Caco-2 (cell line): ENCODE data around the gene SMYD1. TPM values are rescaled to one million over a fixed set of nuclear protein-coding genes. Genes with fewer than 3 reads are reported as not detected.

Experiments used
- BruUV-seq: library from RNA; stranded (reverse); fragments of 400-500 nt; replicated peaks from 2 replicates; lab custom pipeline; 2021; lab: Mats Ljungman, UMichigan
- CTCF ChIA-PET: fragments of 300-600 bp; sonication (Branson Sonifier 250); formaldehyde crosslinking; loops from one replicate; lab custom pipeline; 2022; ENCODE audit warnings: antibody characterized with exemption; lab: Charles Lee
- POLR2A ChIA-PET: fragments of 300-600 bp; sonication (Branson Sonifier 250); formaldehyde crosslinking; loops from one replicate; lab custom pipeline; 2022; ENCODE audit warnings: antibody characterized with exemption; lab: Charles Lee
- DNase-seq, 2 experiments: peaks; one replicate each; pipeline versions ENCODE4 v3.0.0 to v3.0.0-alpha.2; 2020 to 2022
- H3K27me3 ChIP-seq: replicated peaks from 2 replicates; pipeline ENCODE4 v1.6.0; 2011; ENCODE audit warnings: low read length; ENCODE audit not compliant: control insufficient read depth, insufficient read depth
- H3K36me3 ChIP-seq: 2 replicates; pipeline ENCODE4 v1.5.1; 2011; ENCODE audit warnings: low read length; ENCODE audit not compliant: control insufficient read depth, insufficient read depth
- H3K4me1 ChIP-seq: fragments of 250-450 bp; sonication (Bioruptor Pico); 2 replicates; pipeline ENCODE4 v1.5.1; 2020; ENCODE audit warnings: mild to moderate bottlenecking
- H3K4me3 ChIP-seq: 2 replicates; pipeline ENCODE4 v1.5.1; 2011; ENCODE audit warnings: low read depth, mild to moderate bottlenecking, control low read depth, low read length
- H3K9me3 ChIP-seq: fragments of 250-450 bp; sonication (Bioruptor Pico); 2 replicates; pipeline ENCODE4 v1.5.1; 2020; ENCODE audit warnings: mild to moderate bottlenecking, moderate library complexity
- H3K27ac Mint-ChIP-seq: one replicate; pipeline ENCODE4 v1.8.0; 2022; ENCODE audit warnings: mixed read lengths; ENCODE audit not compliant: unreplicated experiment
- H3K27me3 Mint-ChIP-seq: one replicate; pipeline ENCODE4 v1.8.0; 2022; ENCODE audit warnings: mixed read lengths; ENCODE audit not compliant: insufficient read depth, unreplicated experiment
- H3K36me3 Mint-ChIP-seq: one replicate; pipeline ENCODE4 v1.8.0; 2022; ENCODE audit warnings: mild to moderate bottlenecking, mixed read lengths; ENCODE audit not compliant: insufficient read depth, unreplicated experiment
- H3K4me1 Mint-ChIP-seq: one replicate; pipeline ENCODE4 v1.8.0; 2022; ENCODE audit warnings: low read depth, mixed read lengths; ENCODE audit not compliant: unreplicated experiment
- H3K4me3 Mint-ChIP-seq: one replicate; pipeline ENCODE4 v1.8.0; 2022; ENCODE audit warnings: mild to moderate bottlenecking, moderate library complexity, mixed read lengths; ENCODE audit not compliant: unreplicated experiment
- H3K9me3 Mint-ChIP-seq: one replicate; pipeline ENCODE4 v1.8.0; 2022; ENCODE audit warnings: mixed read lengths; ENCODE audit not compliant: unreplicated experiment
- CTCF ChIP-seq, 2 experiments: fragments of 200-600 bp in 1 of 2; IDR thresholded peaks; 1 replicate in 1 of 2; 2 replicates in 1 of 2; pipeline versions ENCODE4 v1.5.1 to v1.8.0; 2011 to 2022; ENCODE audit warnings: antibody characterized with exemption in 1 of 2, control low read depth in 1 of 2, inconsistent platforms in 1 of 2, low read depth in 1 of 2, low read length in 1 of 2, mild to moderate bottlenecking in 1 of 2, moderate library complexity in 1 of 2; ENCODE audit not compliant: insufficient read depth in 1 of 2, severe bottlenecking in 1 of 2, unreplicated experiment in 1 of 2
- intact Hi-C: fragments of 100-400 bp; cut with micrococcal nuclease; formaldehyde crosslinking; loops from one replicate; pipeline ENCODE4 v1.10.0; 2022; ENCODE audit not compliant: unreplicated experiment
- total RNA-seq: library from RNA; stranded (reverse); gene quantifications from 2 replicates; pipeline ENCODE4 v1.2.3, GENCODE V29; 2022

SMYD1 gene
- total RNA-seq, 1 experiment from 2014 or later = not detected

GRCh38 chr2:88139804-88140203 is 72.2 kb downstream of the SMYD1 start:
- no peak for DNase-seq
- POLR2A ChIA-PET = interaction anchor here (1.1 to 1.7 kb wide), 2 partner anchors 9 to 30 kb away, joined by 5 to 7 read pairs; partner anchors contain the start of gene THNSL2
- CTCF ChIA-PET = interaction anchor here (1.3 to 1.7 kb wide), 2 partner anchors 13 to 79 kb away, joined by 3 to 34 read pairs; no protein-coding TSS in a partner anchor
- Mint-ChIP-seq H3K27me3 (no peaks in the 10 kb centered on the region), H3K4me1 (peaks cover 23% of the 10 kb centered on the region), H3K27ac (peak overlapping the region; percentile 51), H3K9me3 (peaks cover 34% of the 10 kb centered on the region), H3K36me3 (no peaks in the 10 kb centered on the region), H3K4me3 (no peak overlapping the region)
- no peak for TF ChIP-seq CTCF (IDR thresholded peaks at IDR 0.05; ENCODE audit: insufficient read depth in 1 of 2, low read depth in 1 of 2, low read length in 1 of 2, severe bottlenecking in 1 of 2, unreplicated experiment in 1 of 2)
- BruUV-seq = TSS peak; percentile 86
- intact Hi-C loops = loop anchor here (1.0 kb wide), 2 partner anchors 12 to 15 kb away; partner anchors contain the start of gene FABP1
- Histone ChIP-seq H3K27me3 (no peaks in the 10 kb centered on the region), H3K4me1 (peaks cover 32% of the 10 kb centered on the region), H3K36me3 (no peaks in the 10 kb centered on the region), H3K9me3 (peaks cover 13% of the 10 kb centered on the region), H3K4me3 (no peak overlapping the region)

- no TSS peak for BruUV-seq
- H3K9me3 Mint-ChIP-seq = peaks cover 29% of the 10 kb centered on the region
- H3K27me3 ChIP-seq = no peaks in the 10 kb centered on the region
These were observed 74.3 kb downstream of the SMYD1 start for GRCh38 chr2:88141952-88142351.

GRCh38 chr2:88144271-88144670 is 76.6 kb downstream of the SMYD1 start:
- Histone ChIP-seq H3K27me3 (no peaks in the 10 kb centered on the region), H3K9me3 (peaks cover 24% of the 10 kb centered on the region), H3K4me3 (no peak overlapping the region), H3K36me3 (no peaks in the 10 kb centered on the region; the same call in 1 of the 2 replicates), H3K4me1 (peaks cover 41% of the 10 kb centered on the region)
- TF ChIP-seq CTCF (IDR thresholded peaks at IDR 0.05; ENCODE audit: insufficient read depth in 1 of 2, low read depth in 1 of 2, low read length in 1 of 2, severe bottlenecking in 1 of 2, unreplicated experiment in 1 of 2) = no peak
- DNase-seq = no peak
- Mint-ChIP-seq H3K9me3 (peaks cover 44% of the 10 kb centered on the region), H3K4me1 (peaks cover 27% of the 10 kb centered on the region), H3K4me3 (no peak overlapping the region), H3K36me3 (no peaks in the 10 kb centered on the region), H3K27me3 (no peaks in the 10 kb centered on the region), H3K27ac (no peak overlapping the region)
- intact Hi-C loops = no loop called here
- CTCF ChIA-PET = no interaction called here
- BruUV-seq = no TSS peak
- POLR2A ChIA-PET = no interaction called here

More at GRCh38 chr2:88141952-88142351, 74.3 kb downstream of the SMYD1 start:
- intact Hi-C loops = no loop called here
- Histone ChIP-seq H3K36me3 (no peaks in the 10 kb centered on the region), H3K4me3 (no peak overlapping the region), H3K9me3 (peaks cover 13% of the 10 kb centered on the region), H3K4me1 (peaks cover 54% of the 10 kb centered on the region)
- CTCF ChIA-PET = no interaction called here
- H3K4me3 Mint-ChIP-seq = no peak overlapping the region
- DNase-seq = no peak
- no peaks in the 10 kb centered on the region for H3K36me3 Mint-ChIP-seq
- POLR2A ChIA-PET = no interaction called here
- H3K27me3 Mint-ChIP-seq = no peaks in the 10 kb centered on the region
- no peak for TF ChIP-seq CTCF (IDR thresholded peaks at IDR 0.05; ENCODE audit: insufficient read depth in 1 of 2, low read depth in 1 of 2, low read length in 1 of 2, severe bottlenecking in 1 of 2, unreplicated experiment in 1 of 2)
- peaks cover 26% of the 10 kb centered on the region for H3K4me1 Mint-ChIP-seq
- H3K27ac Mint-ChIP-seq = no peak overlapping the region
